ENCODE measurements around the gene DDC. TPM values are rescaled to one million over a fixed set of nuclear protein-coding genes. Genes with fewer than 3 reads are reported as not detected.

The DDC gene
- total RNA-seq, 1 experiment from 2014 or later = 87.0 TPM

GRCh38 chr7:50504646-50505546 lies 60.3 kb downstream of the DDC start:
- CTCF ChIA-PET = no interaction called here
- peaks cover 7% of the 10 kb centered on the region for H3K4me1 Mint-ChIP-seq (ENCODE audit: low read depth, unreplicated experiment)
- H3K36me3 Mint-ChIP-seq (ENCODE audit: insufficient read depth, unreplicated experiment) = peaks cover 4% of the 10 kb centered on the region
- no peaks in the 10 kb centered on the region for H3K27me3 ChIP-seq (replicated peaks; ENCODE audit: control insufficient read depth, insufficient read depth, low read length)
- H3K9me3 ChIP-seq = no peaks in the 10 kb centered on the region
- H3K4me3 Mint-ChIP-seq (ENCODE audit: unreplicated experiment) = no peak overlapping the region
- peaks cover 1% of the 10 kb centered on the region; the same call in 1 of the 2 replicates for H3K36me3 ChIP-seq (ENCODE audit: control insufficient read depth, insufficient read depth, low read length)
- no TSS peak for BruUV-seq (replicated peaks)
- no peak overlapping the region for H3K27ac Mint-ChIP-seq (ENCODE audit: unreplicated experiment)
- DNase-seq = no peak
- H3K9me3 Mint-ChIP-seq (ENCODE audit: unreplicated experiment) = no peaks in the 10 kb centered on the region
- no peaks in the 10 kb centered on the region for H3K4me1 ChIP-seq
- H3K4me3 ChIP-seq (ENCODE audit: low read depth, low read length) = no peak overlapping the region
- POLR2A ChIA-PET = no interaction called here
- no peaks in the 10 kb centered on the region for H3K27me3 Mint-ChIP-seq (ENCODE audit: insufficient read depth, unreplicated experiment)
- no peak for TF ChIP-seq CTCF (IDR thresholded peaks at IDR 0.05; ENCODE audit: insufficient read depth in 1 of 2, low read depth in 1 of 2, low read length in 1 of 2, severe bottlenecking in 1 of 2, unreplicated experiment in 1 of 2)
- intact Hi-C loops (cut with micrococcal nuclease; ENCODE audit: unreplicated experiment) = no loop called here

GRCh38 chr7:50502947-50503346 lies 62.3 kb downstream of the DDC start:
- Histone ChIP-seq H3K27me3 (replicated peaks; ENCODE audit: control insufficient read depth, insufficient read depth, low read length) (no peaks in the 10 kb centered on the region), H3K4me1 (no peaks in the 10 kb centered on the region), H3K9me3 (no peaks in the 10 kb centered on the region), H3K36me3 (ENCODE audit: control insufficient read depth, insufficient read depth, low read length) (peaks cover 1% of the 10 kb centered on the region), H3K4me3 (ENCODE audit: low read depth, low read length) (no peak overlapping the region)
- ChIA-PET POLR2A (no interaction called here), CTCF (no interaction called here)
- DNase-seq = no peak
- Mint-ChIP-seq H3K9me3 (ENCODE audit: unreplicated experiment) (no peaks in the 10 kb centered on the region), H3K27me3 (ENCODE audit: insufficient read depth, unreplicated experiment) (no peaks in the 10 kb centered on the region), H3K27ac (ENCODE audit: unreplicated experiment) (no peak overlapping the region), H3K4me1 (ENCODE audit: low read depth, unreplicated experiment) (peaks cover 7% of the 10 kb centered on the region), H3K4me3 (ENCODE audit: unreplicated experiment) (no peak overlapping the region), H3K36me3 (ENCODE audit: insufficient read depth, unreplicated experiment) (no peaks in the 10 kb centered on the region)
- TF ChIP-seq CTCF (IDR thresholded peaks at IDR 0.05; ENCODE audit: insufficient read depth in 1 of 2, low read depth in 1 of 2, low read length in 1 of 2, severe bottlenecking in 1 of 2, unreplicated experiment in 1 of 2) = no peak
- intact Hi-C loops (cut with micrococcal nuclease; ENCODE audit: unreplicated experiment) = no loop called here
- no TSS peak for BruUV-seq (replicated peaks)

- no peak for DNase-seq
- no peak for TF ChIP-seq CTCF (IDR thresholded peaks at IDR 0.05; ENCODE audit: insufficient read depth in 1 of 2, low read depth in 1 of 2, low read length in 1 of 2, severe bottlenecking in 1 of 2, unreplicated experiment in 1 of 2)
- no peaks in the 10 kb centered on the region for H3K36me3 Mint-ChIP-seq (ENCODE audit: insufficient read depth, unreplicated experiment)
- Histone ChIP-seq H3K4me3 (ENCODE audit: low read depth, low read length) (no peak overlapping the region), H3K36me3 (ENCODE audit: control insufficient read depth, insufficient read depth, low read length) (peaks cover 1% of the 10 kb centered on the region), H3K4me1 (no peaks in the 10 kb centered on the region; the same call in 1 of the 2 replicates), H3K9me3 (no peaks in the 10 kb centered on the region), H3K27me3 (replicated peaks; ENCODE audit: control insufficient read depth, insufficient read depth, low read length) (no peaks in the 10 kb centered on the region)
- no peak overlapping the region for H3K27ac Mint-ChIP-seq (ENCODE audit: unreplicated experiment)
- no peaks in the 10 kb centered on the region for H3K27me3 Mint-ChIP-seq (ENCODE audit: insufficient read depth, unreplicated experiment)
- POLR2A ChIA-PET = no interaction called here
- intact Hi-C loops (cut with micrococcal nuclease; ENCODE audit: unreplicated experiment) = no loop called here
- CTCF ChIA-PET = interaction anchor here (0.6 kb wide), 1 partner anchor 639 kb away, joined by 4 read pairs; no protein-coding TSS in a partner anchor
- no peaks in the 10 kb centered on the region for H3K9me3 Mint-ChIP-seq (ENCODE audit: unreplicated experiment)
- no TSS peak for BruUV-seq (replicated peaks)
- peaks cover 11% of the 10 kb centered on the region for H3K4me1 Mint-ChIP-seq (ENCODE audit: low read depth, unreplicated experiment)
- H3K4me3 Mint-ChIP-seq (ENCODE audit: unreplicated experiment) = no peak overlapping the region
Measured at GRCh38 chr7:50502001-50502684, 63.1 kb downstream of the DDC start.

All from Caco-2 (cell line).